ENCODE measurements around the gene CCDC171.
"Not testable (repeated sequence)": the region's sequence is repeated elsewhere in the genome, so short reads cannot be mapped to it uniquely, and the experiment has no call there.

The CCDC171 gene

DNA sequence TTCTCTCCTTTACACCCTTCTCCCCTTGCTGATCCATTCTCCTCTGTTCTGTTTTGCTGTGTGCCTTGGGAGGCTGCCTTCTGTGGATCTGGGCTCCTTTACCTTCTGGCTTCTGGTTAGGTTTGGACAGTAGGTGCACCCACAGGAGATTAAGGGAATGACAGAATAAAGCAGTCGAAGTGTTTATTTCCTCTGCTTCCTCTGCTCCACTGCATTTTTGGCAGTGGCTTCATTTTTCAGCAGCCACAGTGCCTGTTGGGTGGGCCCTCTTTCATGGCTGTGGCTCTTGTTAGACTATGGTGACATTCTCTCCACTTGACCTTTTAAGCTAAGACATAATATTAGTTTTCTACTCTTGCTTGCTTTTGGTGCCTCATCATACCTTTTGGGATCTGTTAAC lies 144.1 kb downstream of the CCDC171 start:
- DNase-seq (ENCODE audit: low read depth in 2 of 2), result no peak

DNA sequence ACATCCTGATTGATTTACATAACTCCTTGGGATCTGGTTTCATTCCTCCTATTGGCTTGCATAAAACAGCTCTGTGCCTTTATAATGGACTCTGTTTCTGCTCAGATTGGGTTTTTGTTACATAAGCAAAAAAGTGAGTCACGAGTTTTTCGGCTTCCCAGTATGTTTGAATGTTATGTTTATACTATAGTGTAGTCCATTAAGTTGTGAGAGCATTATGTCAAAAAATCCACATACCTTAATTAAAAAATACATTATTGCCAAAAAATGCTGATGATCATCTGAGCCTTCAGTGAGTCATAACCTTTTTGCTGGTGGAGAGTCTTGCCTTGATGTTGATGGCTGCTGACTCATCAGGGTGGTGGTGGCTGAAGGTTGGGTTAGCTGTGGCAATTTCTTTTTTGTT lies 144.6 kb downstream of the CCDC171 start:
- no peak for DNase-seq (ENCODE audit: low read depth in 2 of 2)

DNA sequence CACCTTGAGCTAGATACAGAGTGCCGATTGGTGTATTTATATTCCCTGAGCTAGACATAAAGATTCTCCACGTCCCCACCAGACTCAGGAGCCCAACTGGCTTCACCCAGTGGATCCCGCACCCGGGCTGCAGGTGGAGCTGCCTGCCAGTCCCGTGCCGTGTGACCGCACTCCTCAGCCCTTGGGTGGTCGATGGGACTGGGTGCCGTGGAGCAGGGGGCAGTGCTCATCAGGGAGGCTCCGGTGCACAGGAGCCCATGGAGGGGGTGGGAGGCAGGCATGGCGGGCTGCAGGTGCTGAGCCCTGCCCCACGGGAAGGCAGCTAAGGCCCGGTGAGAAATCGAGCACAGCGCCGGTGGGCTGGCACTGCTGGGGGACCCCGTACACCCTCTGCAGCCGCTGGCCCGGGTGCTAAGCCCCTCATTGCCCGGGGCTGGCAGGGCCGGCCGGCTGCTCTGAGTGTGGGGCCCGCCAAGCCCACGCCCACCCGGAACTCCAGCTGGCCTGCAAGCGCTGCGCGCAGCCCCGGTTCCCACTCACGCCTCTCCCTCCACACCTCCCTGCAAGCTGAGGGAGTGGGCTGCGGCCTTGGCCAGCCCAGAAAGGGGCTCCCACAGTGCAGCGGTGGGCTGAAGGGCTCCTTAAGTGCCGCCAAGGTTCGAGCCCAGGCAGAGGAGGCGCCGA lies 147.2 kb downstream of the CCDC171 start:
- not testable (repeated sequence) for DNase-seq (ENCODE audit: low read depth in 2 of 2)

DNA sequence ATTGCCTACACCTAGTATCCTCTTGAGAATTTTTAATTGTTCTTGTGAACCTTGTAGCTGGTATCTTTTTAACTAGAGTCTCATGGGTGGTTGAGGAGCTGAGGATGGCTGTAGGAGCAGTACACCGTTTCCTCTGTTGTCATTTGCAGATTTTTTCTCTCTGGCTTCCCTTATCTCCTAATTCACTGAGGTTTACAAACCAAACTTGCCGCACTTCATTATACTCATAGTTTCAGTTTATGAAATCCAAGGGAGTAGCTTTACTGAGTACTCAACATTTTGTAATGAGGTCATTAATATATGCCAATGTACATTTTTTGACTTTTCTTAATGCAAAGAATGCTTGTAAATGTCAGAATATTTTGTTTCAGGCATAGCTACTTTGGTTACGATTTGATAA lies 154.2 kb downstream of the CCDC171 start:
- DNase-seq (ENCODE audit: low read depth in 2 of 2), result no peak

DNA sequence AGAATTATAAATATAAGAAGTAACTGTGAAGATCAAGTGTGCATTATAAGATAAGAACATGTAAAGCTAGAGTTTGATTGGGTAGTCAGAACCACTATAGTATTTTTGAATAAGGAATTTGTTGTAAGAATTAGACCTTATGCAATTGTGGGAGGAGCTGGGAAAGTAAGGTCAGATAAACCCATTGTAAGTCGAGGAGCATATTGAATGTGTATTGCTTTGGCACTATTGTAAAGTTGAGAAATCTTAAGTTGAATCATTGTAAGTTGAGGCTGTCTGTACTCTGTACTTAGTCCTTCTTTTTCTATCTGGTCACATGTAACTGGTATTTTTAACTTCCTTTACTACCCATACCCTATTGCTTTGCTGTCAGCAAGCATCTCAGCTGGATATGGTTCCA lies 158.7 kb downstream of the CCDC171 start:
- no peak for DNase-seq (ENCODE audit: low read depth in 2 of 2)

DNA sequence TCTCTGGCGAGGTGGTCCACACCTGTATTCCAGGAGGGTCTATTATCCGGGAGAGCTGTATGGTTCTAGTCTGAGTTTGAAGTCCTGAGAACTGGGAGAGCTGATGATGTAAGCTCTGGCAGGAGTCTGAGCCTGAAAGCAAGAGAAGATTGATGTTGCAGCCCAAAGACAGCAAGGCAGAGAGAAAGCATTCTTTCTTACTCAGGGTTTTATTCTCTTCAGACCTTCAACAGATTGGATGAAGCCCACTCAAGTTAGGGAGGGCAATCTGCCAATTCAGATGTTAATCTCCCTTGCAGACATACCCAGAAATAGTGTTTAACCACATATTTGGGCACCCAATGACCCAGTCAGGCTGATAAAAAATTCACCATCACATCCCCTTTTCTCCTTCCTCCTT lies 159.1 kb downstream of the CCDC171 start:
- DNase-seq (ENCODE audit: low read depth in 2 of 2), result no peak

DNA sequence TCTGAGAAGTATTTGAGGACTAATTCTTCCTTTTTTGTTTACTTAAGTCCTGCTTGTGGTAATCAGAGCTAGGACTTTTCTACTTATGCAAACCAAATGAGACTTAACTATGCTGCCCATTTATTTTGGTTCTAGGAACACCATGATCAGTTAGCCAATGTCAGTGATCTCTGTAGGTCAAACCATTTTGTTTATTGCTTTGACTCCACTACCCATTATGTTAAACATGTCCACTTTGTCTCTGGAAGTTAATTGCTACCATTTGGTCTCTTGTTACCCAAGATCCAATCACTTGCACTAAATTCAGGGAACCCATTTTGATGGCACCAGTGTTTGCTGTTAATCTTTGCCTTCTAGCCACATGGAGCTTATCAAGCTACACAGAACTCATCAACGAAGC lies 161.9 kb downstream of the CCDC171 start:
- DNase-seq (ENCODE audit: low read depth in 2 of 2), result no peak

DNA sequence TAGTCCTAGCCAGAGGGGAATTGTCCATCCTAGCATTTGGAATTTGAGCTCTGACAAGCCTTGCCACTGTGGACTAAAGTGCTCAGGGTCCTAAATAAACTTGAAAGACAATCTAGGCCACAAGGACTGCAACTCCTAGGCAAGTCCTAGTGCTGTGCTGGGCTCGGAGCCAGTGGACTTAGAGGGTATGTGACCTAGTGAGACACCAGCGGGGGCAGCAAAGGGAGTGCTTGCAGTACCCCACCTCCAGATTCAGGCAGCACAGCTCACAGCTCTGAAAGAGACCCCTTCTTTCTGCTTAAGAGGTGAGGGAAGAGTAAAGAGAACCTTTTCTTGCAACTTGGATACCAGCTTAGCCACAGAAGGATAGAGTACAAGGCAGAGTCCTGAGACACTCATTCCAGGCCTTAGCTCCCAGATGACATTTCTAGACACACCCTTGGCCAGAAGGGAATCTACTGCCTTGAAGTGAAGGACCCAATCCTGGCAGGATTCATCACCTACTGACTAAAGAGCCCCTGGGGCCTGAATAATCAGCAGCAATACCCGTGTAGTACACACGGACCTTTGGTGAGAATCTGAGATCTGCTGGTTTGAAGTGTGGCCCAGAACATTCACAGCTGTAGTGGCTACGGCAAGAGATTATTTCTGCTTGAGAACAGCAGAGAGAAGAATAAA lies 164.6 kb downstream of the CCDC171 start:
- DNase-seq (ENCODE audit: low read depth in 2 of 2), result no peak

DNA sequence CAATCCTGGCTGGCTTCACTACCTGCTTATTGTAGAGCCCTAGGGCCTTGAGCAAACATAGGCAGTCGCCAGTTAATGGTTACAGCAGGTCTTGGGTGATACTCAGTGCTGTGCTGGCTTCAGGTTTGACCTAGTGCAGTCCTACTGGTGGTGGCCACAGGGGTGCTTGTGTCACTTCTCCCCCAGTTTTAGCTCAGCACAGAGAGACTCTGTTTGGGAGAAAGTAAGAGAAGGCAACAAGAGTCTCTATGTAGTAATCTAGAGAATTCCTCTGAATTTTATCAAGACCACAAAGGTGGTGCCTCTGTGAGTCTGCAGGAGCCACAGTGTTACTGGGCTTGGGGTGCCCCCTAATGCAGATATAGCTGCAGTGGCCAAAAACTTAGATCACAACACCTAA lies 165.6 kb downstream of the CCDC171 start:
- no peak for DNase-seq (ENCODE audit: low read depth in 2 of 2)

DNA sequence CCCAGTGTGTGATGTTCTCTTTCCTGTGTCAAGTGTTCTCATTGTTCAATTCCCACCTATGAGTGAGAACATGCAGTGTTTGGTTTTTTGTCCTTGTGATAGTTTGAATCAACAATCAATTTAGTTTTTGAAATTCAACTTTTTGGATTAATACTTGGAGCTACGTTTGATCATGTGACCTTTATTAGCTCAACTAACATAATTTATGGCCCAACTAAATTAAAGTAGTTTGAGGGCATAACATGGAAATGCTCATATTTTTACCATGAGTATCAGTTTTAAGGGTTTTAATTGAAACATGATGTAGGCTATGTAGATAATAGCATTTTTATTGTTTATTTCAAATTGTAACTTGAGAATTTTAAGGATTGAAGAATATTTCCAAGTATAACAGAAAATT lies 168.0 kb downstream of the CCDC171 start:
- no peak for DNase-seq (ENCODE audit: low read depth in 2 of 2)

DNA sequence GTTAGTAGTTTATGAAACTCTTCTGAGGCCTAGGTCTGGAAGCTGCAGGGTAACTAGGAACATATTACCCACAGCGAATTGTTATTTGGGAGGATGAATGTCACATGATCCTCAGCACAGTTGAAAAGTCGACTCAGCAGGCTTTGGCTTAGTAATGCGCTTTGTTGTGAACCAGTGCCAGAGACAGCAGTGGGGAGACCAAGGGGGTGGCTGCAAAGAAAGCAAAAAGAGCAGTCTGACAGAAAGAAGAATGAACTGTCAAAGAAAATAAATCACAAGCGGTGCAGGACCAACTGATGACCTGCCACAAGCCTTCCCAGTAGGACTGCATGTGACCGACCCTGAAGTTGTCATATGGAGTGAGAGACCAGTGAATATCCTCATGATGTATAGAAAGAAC lies 170.0 kb downstream of the CCDC171 start:
- no peak for DNase-seq (ENCODE audit: low read depth in 2 of 2)

DNA sequence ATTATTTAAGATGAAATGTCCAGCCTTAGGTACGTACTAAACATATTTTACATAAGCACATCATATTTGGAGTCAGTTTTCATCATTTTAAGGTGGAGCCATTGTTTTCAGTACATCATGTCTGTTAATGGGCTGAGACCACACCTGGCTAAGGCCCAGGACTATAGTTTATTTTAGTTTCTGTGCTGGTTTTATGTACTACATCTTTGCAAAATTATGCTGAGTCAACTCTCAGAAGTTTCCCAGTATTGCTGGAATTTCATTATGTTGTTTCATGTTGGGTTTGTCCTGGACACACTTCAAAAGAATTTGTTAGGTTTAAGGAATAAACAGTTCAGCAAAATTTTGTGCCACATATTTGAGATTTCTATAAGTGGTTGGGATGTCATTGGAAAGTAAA lies 171.2 kb downstream of the CCDC171 start:
- DNase-seq (ENCODE audit: low read depth in 2 of 2), result no peak

DNA sequence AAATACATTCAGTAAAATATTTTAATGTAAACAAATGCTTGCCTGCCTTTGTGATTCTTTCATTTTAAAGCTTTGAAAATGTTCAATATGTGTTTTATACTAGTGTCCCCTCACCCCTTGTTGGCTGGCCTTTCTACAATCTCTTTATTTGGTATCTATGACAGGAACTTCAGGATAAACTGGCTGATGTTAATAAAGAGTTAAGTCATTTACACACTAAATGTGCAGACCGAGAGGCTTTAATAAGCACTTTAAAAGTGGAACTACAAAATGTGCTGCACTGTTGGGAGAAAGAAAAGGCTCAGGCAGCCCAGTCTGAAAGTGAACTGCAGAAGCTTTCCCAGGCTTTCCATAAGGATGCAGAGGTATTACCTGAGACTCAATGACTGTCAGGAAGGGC lies 171.8 kb downstream of the CCDC171 start:
- no peak for DNase-seq (ENCODE audit: low read depth in 2 of 2)

DNA sequence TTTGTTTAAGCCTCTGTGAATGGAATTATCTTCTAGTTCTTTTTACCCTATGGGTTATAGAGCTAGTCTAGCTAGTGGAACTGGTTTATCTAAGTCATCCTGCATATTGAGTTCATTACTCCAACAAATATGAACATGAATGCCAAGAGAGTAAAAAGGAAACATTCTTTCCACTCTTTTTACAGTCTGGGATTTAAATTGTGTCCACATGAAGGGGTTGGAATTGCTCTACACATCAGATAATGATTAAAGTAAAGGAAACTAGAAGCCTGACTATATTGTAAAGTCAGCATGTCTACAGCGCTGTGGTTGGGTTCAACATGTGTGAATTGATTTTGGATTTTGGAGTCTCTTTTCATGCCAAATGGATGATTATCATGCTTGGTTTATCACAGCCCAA lies 173.1 kb downstream of the CCDC171 start:
- no peak for DNase-seq (ENCODE audit: low read depth in 2 of 2)

DNA sequence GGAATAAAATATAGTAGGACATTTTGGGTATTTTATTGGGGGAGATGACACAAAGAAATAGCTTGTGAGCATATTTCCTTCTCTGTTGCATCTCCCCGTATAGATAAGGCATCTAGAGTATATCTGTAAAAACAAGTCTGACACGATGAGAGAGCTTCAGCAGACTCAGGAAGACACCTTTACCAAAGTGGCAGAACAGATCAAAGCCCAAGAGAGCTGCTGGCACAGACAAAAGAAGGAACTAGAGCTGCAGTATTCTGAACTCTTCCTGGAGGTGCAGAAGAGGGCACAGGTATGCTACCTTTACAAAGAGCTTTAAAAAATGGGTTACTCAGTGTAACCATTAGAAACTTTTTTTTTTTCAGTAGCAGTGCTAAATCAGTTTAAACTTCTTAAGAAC lies 176.7 kb downstream of the CCDC171 start:
- no peak for DNase-seq (ENCODE audit: low read depth in 2 of 2)

DNA sequence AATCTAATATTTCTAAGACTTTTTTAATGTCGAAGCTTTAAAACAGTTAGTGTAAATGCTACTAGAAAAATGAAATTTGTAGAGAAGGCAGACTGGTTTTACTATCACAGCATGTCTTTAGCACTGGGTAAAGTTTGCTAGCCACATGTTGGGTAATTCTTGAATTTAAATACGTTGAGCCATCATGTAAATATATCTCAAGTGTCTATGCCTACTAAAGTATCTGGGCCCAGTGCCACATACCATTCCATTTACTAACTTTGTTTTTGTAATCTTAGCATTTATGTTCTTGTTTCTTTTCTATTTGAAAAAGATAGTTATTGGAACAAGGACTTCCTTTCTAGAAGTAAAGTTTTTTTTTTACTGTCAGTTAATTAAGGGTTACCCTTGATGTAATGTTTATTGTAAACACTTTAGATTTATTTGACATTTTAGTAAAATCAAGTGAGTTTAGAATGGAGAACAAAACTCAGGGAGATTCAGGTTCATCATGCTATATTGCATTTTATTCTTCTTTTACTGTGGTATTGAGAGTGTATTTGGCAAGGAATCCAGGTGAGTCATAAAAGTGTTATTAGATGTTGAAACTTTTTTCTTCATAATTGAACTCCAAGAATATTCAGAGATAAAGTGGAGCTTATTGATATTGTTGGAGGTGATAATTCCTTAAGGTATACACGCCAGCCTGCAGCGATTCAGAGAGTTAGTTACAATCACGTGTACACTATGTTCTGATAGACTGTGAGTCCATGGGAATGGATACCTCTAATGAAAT lies 182.4 kb downstream of the CCDC171 start:
- no peak for DNase-seq (ENCODE audit: low read depth in 2 of 2)

DNA sequence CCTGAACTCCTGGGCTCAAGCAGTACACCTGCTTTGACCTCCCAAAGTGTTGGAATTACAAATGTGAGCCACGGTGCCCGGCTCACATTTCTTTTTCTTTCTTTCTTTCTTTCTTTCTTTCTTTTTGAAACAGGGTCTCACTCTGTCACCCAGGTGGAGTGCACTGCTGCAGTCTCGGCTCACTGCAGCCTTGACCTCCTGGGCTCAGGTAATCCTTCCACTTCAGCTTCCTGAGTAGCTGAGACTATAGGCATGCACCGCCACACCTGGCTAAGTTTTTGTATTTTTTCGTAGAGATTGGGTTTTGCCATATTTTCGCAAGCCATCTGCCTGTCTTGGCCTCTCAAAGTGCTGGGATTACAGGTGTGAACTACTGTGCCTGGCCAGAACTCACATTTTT lies 183.7 kb downstream of the CCDC171 start:
- DNase-seq (ENCODE audit: low read depth in 2 of 2), result no peak

DNA sequence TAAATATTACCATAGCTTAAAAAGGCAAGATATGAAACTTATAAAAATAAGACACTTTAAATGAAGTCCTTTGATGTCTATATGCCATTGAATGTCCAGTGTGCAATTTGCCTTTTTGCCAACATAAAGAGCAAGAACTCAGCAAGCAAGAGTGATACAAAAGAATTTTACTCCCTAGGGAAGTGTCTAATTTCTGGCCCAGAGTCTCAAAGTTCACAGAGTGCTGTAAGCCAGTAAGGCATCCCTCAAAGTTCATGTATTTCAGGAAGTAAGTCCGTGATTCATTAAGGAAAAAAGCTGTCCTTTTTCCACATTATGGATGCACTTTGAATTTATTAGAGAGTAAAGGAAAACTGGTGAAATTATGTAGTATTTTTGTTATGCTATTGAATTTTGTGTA lies 185.2 kb downstream of the CCDC171 start:
- DNase-seq (ENCODE audit: low read depth in 2 of 2), result no peak

DNA sequence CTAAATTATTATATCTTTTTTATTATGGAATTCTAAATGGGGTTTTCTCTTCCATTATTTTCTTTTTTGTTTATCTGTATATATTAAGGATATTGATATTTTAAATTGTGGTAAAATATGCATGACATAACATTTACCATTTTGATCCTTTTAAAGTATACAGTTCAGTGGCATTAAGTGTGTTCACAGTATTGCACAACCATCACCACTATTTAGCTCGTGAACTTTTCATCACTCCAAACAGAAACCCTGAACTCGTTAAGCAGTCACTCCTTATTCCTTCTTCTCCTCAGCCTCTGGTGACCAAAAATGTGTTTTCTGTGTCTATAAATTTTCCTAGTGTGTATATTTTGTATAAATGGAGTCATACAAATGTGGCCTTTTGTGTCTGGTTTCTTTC lies 188.2 kb downstream of the CCDC171 start:
- no peak for DNase-seq (ENCODE audit: low read depth in 2 of 2)

DNA sequence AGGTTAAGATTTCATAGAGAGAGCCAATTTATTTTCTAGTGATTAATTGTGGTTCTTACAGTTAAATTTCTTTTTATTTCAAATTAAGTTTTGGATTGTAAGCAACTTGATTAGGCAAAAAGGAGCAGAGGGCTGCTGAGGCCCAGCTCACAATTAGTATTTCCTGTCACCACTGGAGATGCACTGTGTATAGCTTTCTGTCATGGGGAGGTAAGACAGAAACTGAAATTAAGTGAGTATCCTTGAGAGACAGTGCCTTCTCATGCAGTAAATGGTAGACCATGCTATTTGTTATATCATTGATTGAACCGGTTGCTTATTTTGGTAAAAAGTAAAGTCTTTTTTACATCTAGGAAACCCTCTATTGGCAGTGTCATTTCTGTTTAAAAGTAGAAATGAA lies 190.7 kb downstream of the CCDC171 start:
- no peak for DNase-seq (ENCODE audit: low read depth in 2 of 2)

DNA sequence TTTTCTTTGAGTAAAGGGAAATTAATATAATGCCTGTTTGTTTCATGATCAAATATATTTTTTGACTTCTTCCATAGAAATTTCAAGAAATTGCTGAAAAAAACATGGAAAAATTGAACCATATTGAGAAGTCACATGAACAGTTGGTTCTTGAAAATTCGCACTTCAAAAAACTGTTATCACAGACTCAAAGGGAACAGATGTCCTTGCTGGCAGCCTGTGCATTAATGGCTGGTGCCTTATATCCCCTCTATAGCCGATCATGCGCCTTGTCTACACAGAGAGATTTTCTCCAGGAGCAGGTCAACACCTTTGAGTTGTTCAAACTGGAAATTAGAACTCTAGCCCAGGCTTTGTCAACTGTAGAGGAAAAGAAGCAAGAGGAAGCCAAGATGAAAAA lies 191.4 kb downstream of the CCDC171 start:
- no peak for DNase-seq (ENCODE audit: low read depth in 2 of 2)

DNA sequence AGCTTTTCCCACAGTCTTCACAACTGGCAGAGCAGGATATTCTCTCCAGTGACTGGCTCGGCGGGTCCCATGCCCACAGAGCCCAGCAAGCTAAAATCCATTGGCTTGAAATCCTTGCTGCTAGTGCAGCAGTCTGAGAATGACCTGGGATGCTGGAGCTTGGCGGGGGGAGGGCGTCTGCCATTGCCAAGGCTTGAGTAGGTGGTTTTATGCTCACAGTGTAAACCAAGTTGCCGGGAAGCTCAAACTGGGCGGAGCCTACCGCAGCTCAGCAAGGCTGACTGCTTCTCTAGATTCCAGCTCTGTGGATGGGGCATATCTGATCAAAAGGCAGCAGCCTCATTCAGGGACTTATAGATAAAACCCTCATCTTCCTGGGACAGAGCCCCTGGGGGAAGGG lies 194.1 kb downstream of the CCDC171 start:
- DNase-seq (ENCODE audit: low read depth in 2 of 2), result no peak

DNA sequence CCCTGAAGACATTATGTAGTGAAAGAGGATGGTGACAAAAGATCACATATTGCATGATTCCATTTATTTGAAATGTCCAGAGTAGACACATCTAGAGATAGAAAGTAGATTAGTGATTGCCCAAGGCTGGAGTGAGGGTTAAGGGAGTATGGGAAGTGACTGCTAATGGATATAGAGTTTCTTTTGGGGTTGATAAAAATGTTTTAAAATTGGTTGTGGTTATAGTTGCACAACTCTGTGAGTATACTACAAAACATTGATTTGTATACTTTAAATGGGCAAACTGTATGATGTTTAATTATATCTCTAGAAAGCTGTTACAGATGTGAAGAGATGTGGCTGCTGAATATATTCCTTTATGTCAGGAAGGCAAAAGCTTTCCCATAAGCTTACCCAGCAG lies 202.8 kb downstream of the CCDC171 start:
- no peak for DNase-seq (ENCODE audit: low read depth in 2 of 2)

Measured in stimulated activated CD4-positive, alpha-beta T cell treated with anti-CD3 and anti-CD28 coated beads, Interleukin-12 subunit alpha, Interleukin-12 subunit beta, amount 100 ng/mL, for 24 hours (primary cell).